Nephron (organoid): ENCODE results near the gene MAP3K3.

Experiments used
- H3K27ac Mint-ChIP-seq, 3 experiments: 2 replicates each; pipeline ENCODE4 v1.8.0; 2020; ENCODE audit warnings: mixed read lengths in 3 of 3, mild to moderate bottlenecking in 2 of 3, moderate library complexity in 1 of 3
- H3K27me3 Mint-ChIP-seq: 2 replicates; pipeline ENCODE4 v1.8.0; 2021; ENCODE audit warnings: low read depth, mild to moderate bottlenecking, moderate library complexity, mixed read lengths
- H3K36me3 Mint-ChIP-seq: 2 replicates; pipeline ENCODE4 v1.8.0; 2020; ENCODE audit warnings: low read depth, mixed read lengths
- H3K4me1 Mint-ChIP-seq: 2 replicates; pipeline ENCODE4 v1.8.0; 2020; ENCODE audit warnings: mixed read lengths
- H3K4me3 Mint-ChIP-seq, 3 experiments: 2 replicates each; pipeline ENCODE4 v1.8.0; 2020; ENCODE audit warnings: mild to moderate bottlenecking in 3 of 3, mixed read lengths in 3 of 3, moderate library complexity in 2 of 3
- H3K9me3 Mint-ChIP-seq: 2 replicates; pipeline ENCODE4 v1.8.0; 2020; ENCODE audit warnings: mixed read lengths
- TF ChIP-seq, protein P1 (sequence below), 3 experiments: fragments of 200-600 bp; sonication (generic); IDR thresholded peaks; one replicate each; pipeline ENCODE4 v1.5.0; 2021; ENCODE audit warnings: antibody characterized with exemption in 3 of 3; ENCODE audit not compliant: unreplicated experiment in 3 of 3

MAP3K3 gene

GRCh38 chr17:63695889-63696288 is 73.7 kb downstream of the MAP3K3 start:
- Mint-ChIP-seq H3K4me1 (no peaks in the 10 kb centered on the region), H3K27me3 (no peaks in the 10 kb centered on the region), H3K27ac (peak overlapping the region; percentile 29 to 59 (median 58)), H3K36me3 (peaks cover 18% of the 10 kb centered on the region), H3K9me3 (no peaks in the 10 kb centered on the region), H3K4me3 (peak overlapping the region; percentile 60 to 74 (median 67))
- TF ChIP-seq, protein P1, sequence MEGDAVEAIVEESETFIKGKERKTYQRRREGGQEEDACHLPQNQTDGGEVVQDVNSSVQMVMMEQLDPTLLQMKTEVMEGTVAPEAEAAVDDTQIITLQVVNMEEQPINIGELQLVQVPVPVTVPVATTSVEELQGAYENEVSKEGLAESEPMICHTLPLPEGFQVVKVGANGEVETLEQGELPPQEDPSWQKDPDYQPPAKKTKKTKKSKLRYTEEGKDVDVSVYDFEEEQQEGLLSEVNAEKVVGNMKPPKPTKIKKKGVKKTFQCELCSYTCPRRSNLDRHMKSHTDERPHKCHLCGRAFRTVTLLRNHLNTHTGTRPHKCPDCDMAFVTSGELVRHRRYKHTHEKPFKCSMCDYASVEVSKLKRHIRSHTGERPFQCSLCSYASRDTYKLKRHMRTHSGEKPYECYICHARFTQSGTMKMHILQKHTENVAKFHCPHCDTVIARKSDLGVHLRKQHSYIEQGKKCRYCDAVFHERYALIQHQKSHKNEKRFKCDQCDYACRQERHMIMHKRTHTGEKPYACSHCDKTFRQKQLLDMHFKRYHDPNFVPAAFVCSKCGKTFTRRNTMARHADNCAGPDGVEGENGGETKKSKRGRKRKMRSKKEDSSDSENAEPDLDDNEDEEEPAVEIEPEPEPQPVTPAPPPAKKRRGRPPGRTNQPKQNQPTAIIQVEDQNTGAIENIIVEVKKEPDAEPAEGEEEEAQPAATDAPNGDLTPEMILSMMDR (IDR thresholded peaks at IDR 0.05; ENCODE audit: unreplicated experiment in 3 of 3): no peak

GRCh38 chr17:63696381-63696961 is 74.3 kb downstream of the MAP3K3 start:
- Mint-ChIP-seq H3K4me1 (peaks cover 5% of the 10 kb centered on the region), H3K27ac (peak overlapping the region; percentile 29 to 59 (median 58)), H3K36me3 (peaks cover 15% of the 10 kb centered on the region), H3K27me3 (no peaks in the 10 kb centered on the region), H3K9me3 (no peaks in the 10 kb centered on the region), H3K4me3 (peak overlapping the region; percentile 42 to 71 (median 67))
- TF ChIP-seq, protein P1 (IDR thresholded peaks at IDR 0.05; ENCODE audit: unreplicated experiment in 3 of 3): peak in 1 of 3 experiments; percentile 31

GRCh38 chr17:63697341-63698286 is 75.4 kb downstream of the MAP3K3 start:
- Mint-ChIP-seq H3K36me3 (peaks cover 8% of the 10 kb centered on the region), H3K4me1 (peaks cover 7% of the 10 kb centered on the region), H3K4me3 (peak overlapping the region; percentile 62 to 75 (median 65)), H3K9me3 (no peaks in the 10 kb centered on the region), H3K27ac (peak overlapping the region in 1 of 3 experiments; percentile 52), H3K27me3 (no peaks in the 10 kb centered on the region)
- TF ChIP-seq, protein P1 (IDR thresholded peaks at IDR 0.05; ENCODE audit: unreplicated experiment in 3 of 3): no peak

DNA sequence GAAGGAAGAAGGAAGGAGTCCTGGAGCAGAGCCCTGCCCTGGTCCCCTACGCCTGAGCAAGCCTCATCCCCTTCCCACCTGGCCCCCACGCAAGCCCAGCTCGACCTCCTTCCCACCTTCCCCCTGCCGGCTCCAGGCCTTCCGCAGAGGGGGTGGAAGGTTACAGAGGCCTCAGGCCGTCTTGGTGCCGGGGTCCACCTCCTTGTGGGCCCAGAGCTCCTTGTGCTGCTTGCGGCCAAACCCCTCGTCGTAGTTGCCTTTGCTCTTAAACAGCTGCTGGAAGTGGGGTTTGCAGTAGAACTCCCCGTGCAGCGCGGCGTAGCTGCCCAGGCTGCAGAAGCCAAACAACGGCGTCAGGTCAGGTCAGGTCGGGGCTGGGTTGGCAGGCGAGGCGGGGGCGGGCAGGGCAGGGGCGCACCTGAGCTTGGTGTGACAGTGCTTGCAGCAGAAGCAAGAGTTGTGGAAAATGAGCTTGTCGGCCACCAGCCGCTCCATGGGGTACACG is 76.2 kb downstream of the MAP3K3 start:
- Mint-ChIP-seq H3K27me3 (peaks cover 3% of the 10 kb centered on the region), H3K4me3 (peak overlapping the region; percentile 79 to 90 (median 90)), H3K27ac (peak overlapping the region in 2 of 3 experiments; percentile 64 to 74), H3K9me3 (no peaks in the 10 kb centered on the region), H3K36me3 (peaks cover 7% of the 10 kb centered on the region), H3K4me1 (peaks cover 12% of the 10 kb centered on the region)
- TF ChIP-seq, protein P1 (IDR thresholded peaks at IDR 0.05; ENCODE audit: unreplicated experiment in 3 of 3): no peak

GRCh38 chr17:63698886-63699637 is 76.8 kb downstream of the MAP3K3 start:
- H3K9me3 Mint-ChIP-seq: no peaks in the 10 kb centered on the region
- H3K4me3 Mint-ChIP-seq: peak overlapping the region; percentile 79 to 90 (median 90)
- TF ChIP-seq, protein P1 (IDR thresholded peaks at IDR 0.05; ENCODE audit: unreplicated experiment in 3 of 3): no peak
- no peak overlapping the region for H3K27ac Mint-ChIP-seq
- peaks cover 17% of the 10 kb centered on the region for H3K4me1 Mint-ChIP-seq
- peaks cover 11% of the 10 kb centered on the region for H3K36me3 Mint-ChIP-seq
- peaks cover 3% of the 10 kb centered on the region for H3K27me3 Mint-ChIP-seq
